SK-N-SH (cell line): ENCODE measurements around the gene PDGFRB. TPM values are rescaled to one million over a fixed set of nuclear protein-coding genes. Genes with fewer than 3 reads are reported as not detected.

ENCODE experiments used
- CTCF ChIA-PET: fragments of 300-600, 350-600 bp; formaldehyde crosslinking; extraction: SDS; loops from one replicate; lab custom pipeline; 2021; lab: Yijun Ruan, JAX
- POLR2A ChIA-PET: fragments of 350-600 bp; sonication (Branson Sonifier 250); formaldehyde crosslinking; extraction: SDS; loops from one replicate; lab custom pipeline; 2020; ENCODE audit warnings: antibody characterized with exemption, inconsistent platforms; lab: Yijun Ruan, JAX
- DNase-seq: peaks from one replicate; pipeline ENCODE4 v3.0.0; 2012
- H2AFZ ChIP-seq: fragments of 200-600 bp; sonication (generic); 2 replicates; pipeline ENCODE4 v1.8.1; 2016; ENCODE audit warnings: antibody characterized with exemption, mild to moderate bottlenecking, low read depth
- H3F3A ChIP-seq: fragments of 200-600 bp; sonication (generic); replicated peaks from 2 replicates; pipeline ENCODE3; 2016; ENCODE audit warnings: antibody characterized with exemption, mild to moderate bottlenecking; ENCODE audit not compliant: insufficient read depth
- H3K27ac ChIP-seq, 2 experiments: fragments of 200-500 bp in 1 of 2; fragments of 200-600 bp in 1 of 2; sonication (Bioruptor generic) in 1 of 2; sonication (generic), shearing (Covaris generic) in 1 of 2; 2 replicates each; pipeline versions ENCODE4 v1.5.1 to v1.6.1; 2014 to 2016; ENCODE audit warnings: low read depth in 2 of 2, inconsistent platforms in 1 of 2, low read length in 1 of 2, mild to moderate bottlenecking in 1 of 2, mixed read lengths in 1 of 2
- H3K27me3 ChIP-seq: fragments of 200-600 bp; sonication (generic), shearing (Covaris generic); 2 replicates; pipeline ENCODE4 v1.6.1; 2016; ENCODE audit warnings: mixed run types; ENCODE audit not compliant: insufficient read depth
- H3K36me3 ChIP-seq, 2 experiments: fragments of 200-500 bp in 1 of 2; fragments of 200-600 bp in 1 of 2; sonication (Bioruptor generic) in 1 of 2; sonication (generic) in 1 of 2; replicated peaks in 1 of 2; 2 replicates each; pipeline versions ENCODE3 to v1.5.1; 2014 to 2016; ENCODE audit warnings: low read length in 1 of 2, mild to moderate bottlenecking in 1 of 2; ENCODE audit not compliant: insufficient read depth in 2 of 2, control insufficient read depth in 1 of 2
- H3K4me1 ChIP-seq, 2 experiments: fragments of 200-500 bp in 1 of 2; fragments of 200-600 bp in 1 of 2; sonication (Bioruptor generic) in 1 of 2; sonication (generic), shearing (Covaris generic) in 1 of 2; 2 replicates each; pipeline versions ENCODE4 v1.5.1 to v1.6.1; 2014 to 2016; ENCODE audit warnings: low read depth in 1 of 2, low read length in 1 of 2, mixed run types in 1 of 2; ENCODE audit not compliant: insufficient read depth in 2 of 2, control insufficient read depth in 1 of 2
- H3K4me2 ChIP-seq: fragments of 200-600 bp; sonication (generic), shearing (Covaris generic); 2 replicates; pipeline ENCODE4 v1.6.1; 2017; ENCODE audit warnings: mixed run types
- H3K4me3 ChIP-seq, 2 experiments: fragments of 200-500 bp in 1 of 2; fragments of 200-600 bp in 1 of 2; sonication (Bioruptor generic) in 1 of 2; sonication (generic), shearing (Covaris generic) in 1 of 2; 2 replicates each; pipeline versions ENCODE4 v1.5.1 to v1.8.1; 2014 to 2016; ENCODE audit warnings: low read depth in 2 of 2, inconsistent platforms in 1 of 2, low read length in 1 of 2, mild to moderate bottlenecking in 1 of 2, mixed read lengths in 1 of 2, moderate library complexity in 1 of 2
- H3K79me2 ChIP-seq: fragments of 200-600 bp; sonication (generic); 2 replicates; pipeline ENCODE4 v1.8.1; 2017; ENCODE audit warnings: mild to moderate bottlenecking; ENCODE audit not compliant: insufficient read depth
- H3K9ac ChIP-seq: fragments of 200-600 bp; sonication (generic); 2 replicates; pipeline ENCODE4 v1.6.1; 2017; ENCODE audit warnings: mixed run types
- H3K9me2 ChIP-seq: fragments of 200-600 bp; sonication (generic); 2 replicates; pipeline ENCODE4 v1.6.1; 2017; ENCODE audit warnings: mixed run types
- H3K9me3 ChIP-seq: fragments of 200-600 bp; sonication (generic); 2 replicates; pipeline ENCODE4 v1.6.1; 2017; ENCODE audit warnings: mixed run types, mild to moderate bottlenecking, moderate library complexity
- H4K20me1 ChIP-seq: fragments of 200-600 bp; sonication (generic); 2 replicates; pipeline ENCODE4 v1.6.1; 2017; ENCODE audit warnings: mild to moderate bottlenecking, mixed run types; ENCODE audit not compliant: insufficient read depth
- CHD2 ChIP-seq: fragments of 150-350 bp; IDR thresholded peaks from 2 replicates; pipeline ENCODE4 v1.6.1; 2018; ENCODE audit warnings: low read length; ENCODE audit not compliant: partially characterized antibody
- CTCF ChIP-seq: fragments of 200-600 bp; sonication (generic); IDR thresholded peaks from 2 replicates; pipeline ENCODE4 v1.6.1; 2017; ENCODE audit warnings: antibody characterized with exemption, mild to moderate bottlenecking, moderate library complexity
- EP300 ChIP-seq, 2 experiments: IDR thresholded peaks; 2 replicates each; pipeline versions ENCODE4 v1.4.0 to v1.6.1; 2012; ENCODE audit warnings: borderline replicate concordance in 1 of 2, low read depth in 1 of 2, low read length in 1 of 2
- FOXJ3 ChIP-seq: sonication (generic); formaldehyde crosslinking; IDR thresholded peaks from 2 replicates; pipeline ENCODE4 v1.5.1; 2020; ENCODE audit warnings: mild to moderate bottlenecking, missing genetic modification reagents
- GATA2 ChIP-seq: sonication (generic); formaldehyde crosslinking; IDR thresholded peaks from 2 replicates; pipeline ENCODE4 v1.5.0; 2020; ENCODE audit warnings: mild to moderate bottlenecking, missing genetic modification reagents
- MAX ChIP-seq: IDR thresholded peaks from 2 replicates; pipeline ENCODE4 v1.4.0; 2012; ENCODE audit warnings: low read depth
- MXI1 ChIP-seq: IDR thresholded peaks from 2 replicates; pipeline ENCODE4 v1.6.1; 2012; ENCODE audit warnings: mild to moderate bottlenecking, low read depth, low read length, improper control_type of control experiment
- NFIC ChIP-seq: IDR thresholded peaks from 2 replicates; pipeline ENCODE4 v1.4.0; 2012; ENCODE audit warnings: borderline replicate concordance
- PBX3 ChIP-seq: IDR thresholded peaks from 2 replicates; pipeline ENCODE4; 2012
- POLR2AphosphoS5 ChIP-seq: IDR thresholded peaks from 2 replicates; pipeline ENCODE4 v1.6.1; 2012; ENCODE audit warnings: low read depth, low read length
- RAD21 ChIP-seq: IDR thresholded peaks from 2 replicates; pipeline ENCODE4 v1.6.1; 2012; ENCODE audit warnings: mild to moderate bottlenecking, low read length
- RCOR1 ChIP-seq: fragments of 150-350 bp; IDR thresholded peaks from 2 replicates; pipeline ENCODE4 v1.6.1; 2017; ENCODE audit warnings: antibody characterized with exemption, low read length
- REST ChIP-seq: IDR thresholded peaks from 2 replicates; pipeline ENCODE4 v1.6.1; 2012; ENCODE audit warnings: mild to moderate bottlenecking, low read depth, low read length, moderate library complexity
- RXRA ChIP-seq: IDR thresholded peaks from 2 replicates; pipeline ENCODE4 v1.4.0; 2012; ENCODE audit warnings: low read depth, mild to moderate bottlenecking, borderline replicate concordance
- SIN3A ChIP-seq: IDR thresholded peaks from 2 replicates; pipeline ENCODE4 v1.6.1; 2012; ENCODE audit warnings: low read depth, mild to moderate bottlenecking, low read length, moderate library complexity, borderline replicate concordance
- SMC3 ChIP-seq: IDR thresholded peaks from 2 replicates; pipeline ENCODE4 v1.6.1; 2012; ENCODE audit warnings: low read depth, low read length, improper control_type of control experiment
- TAF1 ChIP-seq: IDR thresholded peaks from 2 replicates; pipeline ENCODE4 v1.6.1; 2012; ENCODE audit warnings: low read depth, mild to moderate bottlenecking, low read length, moderate library complexity, borderline replicate concordance
- TCF12 ChIP-seq: IDR thresholded peaks from 2 replicates; pipeline ENCODE4 v1.4.0; 2012
- USF1 ChIP-seq: IDR thresholded peaks from 2 replicates; pipeline ENCODE4 v1.4.0; 2012; ENCODE audit warnings: low read depth, borderline replicate concordance
- USF2 ChIP-seq: fragments of 150-350 bp; IDR thresholded peaks from 2 replicates; pipeline ENCODE4 v1.6.1; 2017; ENCODE audit warnings: antibody characterized with exemption, low read length, low read depth, borderline replicate concordance
- YY1 ChIP-seq: IDR thresholded peaks from 2 replicates; pipeline ENCODE4 v1.4.0; 2012; ENCODE audit warnings: low read depth, mild to moderate bottlenecking
- WGBS: methylation state at CpG from one replicate; pipeline ENCODE4 v1.1.6; 2017; ENCODE audit warnings: low lambda C conversion rate; 5-methylcytosine and 5-hydroxymethylcytosine counted together
- polyA plus RNA-seq, 3 experiments: library from polyadenylated mRNA; depleted of rRNA; stranded (reverse); fragments of >200 nt; gene quantifications; 2 replicates each; pipeline ENCODE4 v1.2.3, GENCODE V29; 2012

Gene PDGFRB
- polyA plus RNA-seq (2012; rRNA removed) = 25.9 and 32.1 TPM in 2 replicates
- polyA plus RNA-seq (2012; cell fraction: cytosol; rRNA removed) = 13.2 and 19.7 TPM in 2 replicates
- 57.0 and 58.5 TPM in 2 replicates for polyA plus RNA-seq (2012; cell fraction: nucleus; rRNA removed)

GRCh38 chr5:150155258-150156026, at the start of gene PDGFRB:
PDGFRB (minus strand) TSS chr5:150155845; CDS start chr5:150137047, 18,798 bp downstream.
- 8% methylated on average over 9 of the region's 17 CpGs for WGBS
- Histone ChIP-seq H3K27me3 (no peaks in the 10 kb centered on the region), H3K4me2 (peak within 1 kb of the TSS; percentile 97), H3K79me2 (peaks cover 50% of the 10 kb centered on the region), H2AFZ (no peak within 1 kb of the TSS; the same call in none of the 2 replicates), H3K9ac (peak within 1 kb of the TSS; percentile 73), H3K9me2 (no peaks in the 10 kb centered on the region), H3K4me1 (peaks cover 43 to 86% of the 10 kb centered on the region in 2 experiments), H3K9me3 (no peaks in the 10 kb centered on the region), H4K20me1 (peaks cover 23% of the 10 kb centered on the region), H3K36me3 (peaks cover 4 to 8% of the 10 kb centered on the region in 2 experiments), H3K27ac (peak within 1 kb of the TSS; percentile 94 to 98), H3K4me3 (peak within 1 kb of the TSS; percentile 67 to 96), H3F3A (peaks cover 35% of the 10 kb centered on the region)
- CTCF ChIA-PET = interaction anchor here (0.6 to 4.2 kb wide), 11 partner anchors 10 to 109 kb away, joined by 3 to 24 read pairs (median 4); no protein-coding TSS in a partner anchor
- POLR2A ChIA-PET = interaction anchor here (0.5 to 2.0 kb wide), 6 partner anchors 12 to 493 kb away, joined by 3 to 5 read pairs (median 4); no protein-coding TSS in a partner anchor
- TF ChIP-seq FOXJ3 (CRISPR knock-in tag) (peak; percentile 58; the same call in 1 of the 2 replicates), EP300 (IDR thresholded peaks at IDR 0.05; ENCODE audit: borderline replicate concordance in 1 of 2, low read depth in 1 of 2, low read length in 1 of 2) (peak; percentile 56 to 59; a peak in 2 of 4 replicates), SIN3A (no peak; the same call in 1 of the 2 replicates), CHD2 (peak; percentile 56), RCOR1 (peak; percentile 22), RAD21 (peak; percentile 4; the same call in 1 of the 2 replicates), POLR2AphosphoS5 (peak; percentile 77), YY1 (0 out of 2 replicates have a peak, but pooled peaks have one; percentile 43), MXI1 (peak; percentile 67), USF1 (no peak), SMC3 (peak; percentile 27; the same call in 1 of the 2 replicates), PBX3 (peak; percentile 31), USF2 (no peak), CTCF (no peak; the same call in 1 of the 2 replicates), RXRA (0 out of 2 replicates have a peak, but pooled peaks have one; percentile 38), TCF12 (peak; percentile 94), REST (no peak), MAX (peak; percentile 81), GATA2 (CRISPR knock-in tag) (peak; percentile 43; the same call in 1 of the 2 replicates), TAF1 (peak; percentile 83), NFIC (peak; percentile 45)
- peak; percentile 88 for DNase-seq
